Inferior parietal cortex (tissue), 1 donor: ENCODE measurements around the gene SLC9A1.
"Not testable (repeated sequence)": the region's sequence is repeated elsewhere in the genome, so short reads cannot be mapped to it uniquely, and the experiment has no call there.

ENCODE experiments used
- DNase-seq: peaks from one replicate; pipeline ENCODE4 v3.0.0-alpha.2; 2016; ENCODE audit errors: extremely low spot score

Gene SLC9A1

DNA sequence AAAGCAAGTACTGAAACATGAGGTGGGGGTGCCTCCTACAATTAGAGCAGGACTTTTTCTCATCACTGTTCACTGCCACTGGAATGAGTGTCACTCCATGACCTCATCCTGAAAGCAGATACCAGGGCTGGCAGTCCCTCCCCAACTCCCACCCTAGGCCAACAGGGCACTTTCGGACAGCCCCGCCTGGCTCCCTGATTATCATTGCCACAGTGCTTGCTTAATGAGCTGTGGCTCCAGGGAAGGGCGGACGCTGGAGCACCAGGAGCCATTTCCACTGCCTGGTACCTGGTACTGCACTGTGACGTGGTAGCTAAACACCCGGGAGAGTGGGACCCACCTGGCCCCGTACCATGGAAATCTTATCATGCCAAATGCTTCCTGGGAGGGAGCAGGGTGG, 22.3 kb downstream of the SLC9A1 start:
- DNase-seq: no peak

DNA sequence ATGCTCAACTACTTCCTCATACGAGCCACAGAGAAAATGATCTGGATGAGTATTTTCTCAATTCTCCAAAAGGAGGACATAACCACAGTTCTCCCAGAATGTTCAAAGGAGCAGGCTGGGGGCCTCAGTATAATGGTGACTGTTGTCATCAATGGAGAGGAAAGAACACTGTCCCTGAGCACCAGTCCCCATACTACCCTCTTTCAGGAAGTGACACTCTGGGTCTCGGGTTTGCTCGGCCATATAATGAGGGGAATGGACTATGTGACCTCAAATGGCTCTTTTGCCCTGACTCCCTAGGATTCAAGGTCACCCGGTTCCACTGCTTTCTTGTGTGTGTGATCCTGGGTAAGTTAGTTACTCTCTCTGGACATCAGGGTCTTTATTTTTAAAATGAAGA, 22.8 kb downstream of the SLC9A1 start:
- DNase-seq: no peak

DNA sequence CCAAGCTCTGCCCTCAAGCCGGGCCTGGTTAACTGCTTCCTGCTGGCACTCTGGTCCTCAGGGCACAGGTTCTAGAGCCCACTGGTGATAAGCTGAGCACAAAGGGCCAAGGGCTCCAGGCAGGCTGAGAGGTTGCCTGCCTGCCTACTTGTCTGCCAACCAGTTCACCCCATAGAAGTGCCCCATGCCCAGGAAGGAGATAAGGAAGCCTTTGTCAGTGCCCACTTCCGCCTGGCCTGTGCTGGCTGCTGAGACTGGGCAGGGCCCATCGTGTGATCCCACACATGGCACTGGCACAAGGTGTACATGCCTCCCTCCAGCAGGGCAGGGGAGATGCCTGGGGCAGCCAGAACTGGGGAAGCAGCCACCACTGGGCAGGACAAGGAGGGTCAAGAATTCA, 24.1 kb downstream of the SLC9A1 start:
- no peak for DNase-seq

DNA sequence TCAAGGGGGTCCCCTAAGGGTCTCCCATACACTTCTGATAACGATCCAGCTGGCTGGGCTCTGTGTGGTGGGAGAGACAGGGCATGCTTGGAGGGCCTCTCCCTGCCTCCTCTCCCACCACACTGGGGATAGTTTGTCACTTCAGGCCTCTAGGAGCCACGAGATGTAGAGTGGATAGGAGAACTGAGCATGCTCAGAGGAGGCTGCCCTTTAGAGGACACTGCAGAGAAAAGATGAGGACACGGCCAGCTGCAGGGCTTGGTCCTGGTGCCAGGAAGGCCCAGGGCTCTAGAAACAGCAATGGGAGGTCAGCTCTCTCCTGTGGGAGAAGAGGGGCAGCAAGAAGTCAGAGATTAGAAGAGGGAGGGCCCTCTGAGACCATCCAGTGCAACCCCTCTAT, 25.7 kb downstream of the SLC9A1 start:
- DNase-seq: no peak

DNA sequence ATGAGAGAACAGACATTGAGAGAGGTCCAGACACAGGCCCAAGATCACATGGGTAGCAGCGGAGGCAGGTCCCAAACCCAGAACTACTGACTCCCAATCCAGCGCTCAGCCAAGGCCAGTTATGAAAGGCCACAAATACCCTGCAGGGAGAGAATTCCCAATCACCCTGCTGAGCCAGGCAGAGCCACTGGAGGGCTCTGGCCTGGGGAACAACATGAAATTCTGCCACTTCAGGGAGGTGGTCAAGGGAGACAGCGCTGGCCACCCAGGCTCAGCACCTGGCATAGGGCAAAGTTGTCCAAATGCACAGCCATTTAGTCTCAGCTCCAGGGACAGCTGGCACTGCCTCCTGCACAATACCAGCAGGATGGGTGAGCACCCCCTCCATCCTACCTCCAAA, 27.5 kb downstream of the SLC9A1 start:
- DNase-seq: no peak

DNA sequence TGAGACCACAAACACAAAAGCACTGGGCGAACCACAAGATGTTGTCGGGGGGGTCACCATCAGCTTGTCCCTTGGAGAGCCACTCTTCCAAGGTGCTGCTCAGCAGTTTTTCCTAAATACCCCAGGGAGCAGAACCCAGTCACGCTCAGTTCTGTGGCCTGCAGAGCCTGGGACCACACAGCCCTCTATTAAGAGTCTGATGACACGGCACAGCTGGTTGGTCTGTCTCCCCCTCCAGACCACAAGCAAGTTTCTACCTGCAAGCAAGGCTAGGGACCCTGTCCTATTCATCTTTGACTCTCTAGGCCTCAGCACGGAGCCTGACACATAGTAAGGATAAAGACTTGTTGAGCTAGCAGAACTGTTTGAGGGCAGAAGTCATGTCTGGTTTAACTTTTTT, 28.5 kb downstream of the SLC9A1 start:
- DNase-seq: no peak

DNA sequence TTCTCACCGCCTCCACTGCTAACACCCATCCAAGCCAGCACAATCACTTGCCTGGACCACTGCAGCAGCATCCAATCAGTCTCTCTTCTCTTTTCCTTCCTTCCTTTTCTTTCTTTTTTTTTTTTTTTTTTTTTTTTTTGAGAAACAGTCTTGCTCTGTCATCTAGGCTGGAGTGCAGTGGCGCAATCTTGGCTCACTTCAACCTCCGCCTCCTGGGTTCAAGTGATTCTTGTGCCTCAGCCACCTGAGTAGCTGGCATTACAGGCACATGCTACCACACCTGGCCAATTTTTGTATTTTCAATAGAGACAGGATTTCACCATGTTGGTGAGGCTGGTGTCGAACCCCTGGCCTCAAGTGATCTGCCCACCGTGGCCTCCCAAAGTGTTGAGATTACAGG, 29.8 kb downstream of the SLC9A1 start:
- DNase-seq: not testable (repeated sequence)

DNA sequence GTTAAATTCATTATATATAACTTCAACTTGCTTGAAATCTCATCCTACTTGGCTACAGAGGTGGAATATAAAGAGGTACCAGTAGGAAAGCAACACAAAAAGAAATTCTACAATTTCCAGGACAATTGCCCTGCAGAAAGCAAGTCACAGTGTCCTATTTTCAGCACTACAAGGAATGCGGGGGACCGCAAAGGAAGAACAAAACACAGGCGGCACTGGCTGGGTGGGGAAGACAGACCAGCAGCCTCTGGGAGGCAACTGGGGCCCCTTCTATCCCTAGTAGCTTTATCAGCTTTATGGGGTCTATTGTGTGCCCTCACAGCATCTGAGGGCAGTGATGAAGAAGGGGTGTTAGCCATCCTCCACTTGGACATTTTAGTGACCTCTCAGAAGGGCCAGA, 30.5 kb downstream of the SLC9A1 start:
- DNase-seq: no peak

DNA sequence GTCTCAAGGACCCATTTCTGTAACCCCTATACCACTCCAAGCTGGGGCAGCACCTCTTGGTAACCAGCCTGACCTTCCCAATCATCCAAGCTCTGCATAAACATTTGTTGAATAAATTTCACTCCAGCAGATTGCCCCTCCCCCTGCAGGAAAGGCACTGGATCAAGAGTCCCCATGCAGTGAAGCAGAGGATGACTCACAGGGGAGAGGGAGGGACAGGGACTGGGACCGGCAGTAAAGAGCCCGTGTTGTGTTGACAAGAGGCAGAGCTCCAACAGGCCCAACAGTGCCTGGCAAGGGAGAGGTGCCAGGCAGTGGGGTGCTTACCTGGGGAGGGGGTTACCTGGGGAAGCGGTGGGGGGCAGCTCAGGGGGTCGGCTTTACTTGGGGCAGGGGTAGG, 32.3 kb downstream of the SLC9A1 start:
- DNase-seq: no peak

DNA sequence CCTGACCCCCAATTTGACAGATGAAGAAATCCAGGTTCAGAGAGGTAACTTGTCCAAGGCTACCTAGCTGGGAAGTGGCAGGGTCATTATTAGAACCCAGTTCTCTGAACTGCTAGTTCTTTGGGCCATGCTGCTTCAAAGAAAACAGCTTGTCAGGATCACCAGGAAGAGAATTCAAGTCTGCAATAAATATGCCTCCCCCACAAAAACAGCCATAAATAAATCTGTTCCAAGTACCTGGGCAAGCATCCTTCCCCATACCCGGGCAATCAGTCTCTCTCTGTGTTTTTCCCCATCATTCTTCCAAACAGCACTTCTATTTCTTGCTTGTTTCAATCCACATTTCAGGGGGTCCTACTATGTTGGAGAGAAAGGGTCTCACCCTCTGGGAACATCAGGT, 34.1 kb downstream of the SLC9A1 start:
- DNase-seq: no peak

DNA sequence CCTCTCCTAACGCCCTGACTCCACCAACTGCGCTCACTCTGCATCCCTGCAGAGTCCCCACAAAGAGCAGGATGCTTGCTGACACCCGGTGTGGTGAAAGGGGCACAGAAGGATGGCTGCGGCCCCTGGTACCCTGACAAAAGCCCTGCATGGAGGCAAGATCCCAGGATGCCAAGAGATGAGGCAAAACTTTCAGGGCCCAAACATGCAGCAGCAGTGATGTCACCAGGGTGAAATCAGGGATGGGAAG, 36.6 kb downstream of the SLC9A1 start:
- no peak for DNase-seq

DNA sequence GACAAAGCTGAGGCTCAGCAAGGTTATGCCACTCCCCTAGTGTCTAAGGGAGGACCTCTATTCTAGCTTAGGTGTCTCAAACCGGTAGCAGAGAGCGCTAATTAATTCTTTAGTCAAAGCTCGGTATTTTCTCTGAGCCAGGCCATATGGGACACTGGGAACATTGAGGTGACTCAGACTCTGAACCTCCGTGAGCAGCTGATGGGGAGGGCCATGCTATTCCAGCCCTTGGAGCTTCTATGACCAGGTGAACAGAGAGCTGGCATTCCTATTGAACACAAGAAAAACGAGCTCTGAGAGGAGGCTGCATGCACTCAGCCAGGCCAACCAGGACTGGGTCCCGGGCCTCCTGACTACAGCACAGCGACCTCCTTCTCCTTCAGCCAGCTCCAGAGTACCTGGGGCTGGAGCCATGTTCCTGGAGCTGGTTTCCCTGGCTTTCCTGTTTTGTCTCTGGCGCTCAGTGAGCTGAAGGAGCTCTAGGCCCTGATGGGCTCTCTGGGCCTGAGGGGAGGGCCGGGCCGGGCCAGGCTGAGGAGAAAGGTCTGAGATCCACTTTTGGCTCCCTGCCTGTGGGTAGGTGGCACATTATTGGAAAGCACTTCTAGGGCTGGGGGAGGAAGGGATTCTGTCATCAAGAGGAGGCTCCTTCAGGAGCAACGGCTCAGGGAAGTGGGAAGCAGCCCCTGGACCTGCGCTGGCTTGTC, 37.0 kb downstream of the SLC9A1 start:
- DNase-seq: no peak

DNA sequence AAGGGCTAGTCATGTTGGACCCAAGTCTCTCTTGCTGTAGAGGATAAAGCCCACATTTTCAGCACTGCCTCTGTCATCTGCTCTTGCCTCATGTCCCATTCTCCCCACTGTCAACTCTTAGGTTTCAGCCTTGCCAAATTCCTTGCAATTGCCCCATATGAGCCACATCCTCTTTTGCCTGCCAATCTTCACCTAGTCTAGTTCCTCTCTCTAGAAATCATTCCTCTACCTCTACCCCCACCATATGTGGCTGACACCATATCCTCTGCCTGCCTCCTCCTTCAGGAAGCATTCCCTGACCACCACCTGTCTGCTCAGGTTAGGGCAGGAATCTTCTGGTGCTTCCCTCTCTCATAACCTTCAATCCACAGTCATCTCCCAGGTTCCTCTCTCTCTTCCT, 38.2 kb downstream of the SLC9A1 start:
- no peak for DNase-seq

DNA sequence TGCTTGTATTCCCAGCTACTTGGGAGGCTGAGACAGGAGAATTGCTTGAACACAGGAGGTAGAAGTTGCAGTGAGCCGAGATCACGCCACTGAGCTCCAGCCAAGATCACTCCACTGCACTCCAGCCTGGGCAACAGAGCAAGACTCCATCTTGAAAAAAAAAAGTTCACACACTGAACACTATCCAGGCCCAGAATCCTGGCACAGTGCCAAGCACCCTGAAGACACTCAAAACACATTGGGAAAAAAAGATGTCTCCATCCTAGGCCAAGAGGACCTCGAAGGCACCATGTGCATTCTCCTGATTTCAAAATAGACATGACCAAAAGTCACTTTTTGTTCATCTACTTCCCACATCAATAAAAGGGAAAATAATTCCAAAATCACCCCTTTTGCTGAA, 38.7 kb downstream of the SLC9A1 start:
- no peak for DNase-seq

DNA sequence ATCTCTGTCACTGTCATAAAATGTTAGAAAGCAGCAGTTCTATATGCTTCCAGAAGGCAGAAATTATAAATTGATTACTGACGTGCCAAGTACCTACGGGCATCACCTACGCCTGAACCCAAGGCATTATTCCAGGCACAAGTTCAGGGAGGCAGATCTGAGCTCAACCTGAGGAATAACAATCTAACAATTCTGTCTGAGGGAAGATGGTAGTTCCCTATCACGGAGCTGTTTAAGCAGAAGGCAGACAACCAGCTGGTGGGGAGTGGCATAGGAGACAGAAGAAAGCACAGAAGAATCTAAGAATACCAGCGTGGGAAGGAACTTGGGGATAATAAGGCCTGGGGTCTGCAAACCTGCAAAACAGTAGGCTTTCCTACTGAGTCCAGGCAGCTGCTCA, 40.4 kb downstream of the SLC9A1 start:
- DNase-seq: no peak

DNA sequence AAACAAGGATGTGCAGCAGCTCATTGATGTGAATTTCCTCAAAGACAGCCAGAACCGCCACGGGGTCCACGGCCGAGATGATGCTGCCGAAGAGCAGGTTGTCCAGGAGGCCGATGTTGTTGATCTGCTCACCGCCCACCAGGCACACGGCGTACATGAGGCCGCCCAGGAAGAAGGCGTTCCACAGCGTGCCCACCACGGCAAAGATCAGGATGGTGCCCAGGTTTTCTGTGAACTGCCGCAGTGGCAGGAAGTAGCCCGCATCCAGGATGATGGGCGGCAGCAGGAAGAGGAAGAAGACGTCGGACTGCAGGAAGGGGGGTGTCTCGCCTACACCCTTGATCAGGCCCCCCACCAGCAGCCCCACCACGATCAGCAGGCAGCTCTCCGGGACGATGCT, 41.1 kb downstream of the SLC9A1 start:
- no peak for DNase-seq

DNA sequence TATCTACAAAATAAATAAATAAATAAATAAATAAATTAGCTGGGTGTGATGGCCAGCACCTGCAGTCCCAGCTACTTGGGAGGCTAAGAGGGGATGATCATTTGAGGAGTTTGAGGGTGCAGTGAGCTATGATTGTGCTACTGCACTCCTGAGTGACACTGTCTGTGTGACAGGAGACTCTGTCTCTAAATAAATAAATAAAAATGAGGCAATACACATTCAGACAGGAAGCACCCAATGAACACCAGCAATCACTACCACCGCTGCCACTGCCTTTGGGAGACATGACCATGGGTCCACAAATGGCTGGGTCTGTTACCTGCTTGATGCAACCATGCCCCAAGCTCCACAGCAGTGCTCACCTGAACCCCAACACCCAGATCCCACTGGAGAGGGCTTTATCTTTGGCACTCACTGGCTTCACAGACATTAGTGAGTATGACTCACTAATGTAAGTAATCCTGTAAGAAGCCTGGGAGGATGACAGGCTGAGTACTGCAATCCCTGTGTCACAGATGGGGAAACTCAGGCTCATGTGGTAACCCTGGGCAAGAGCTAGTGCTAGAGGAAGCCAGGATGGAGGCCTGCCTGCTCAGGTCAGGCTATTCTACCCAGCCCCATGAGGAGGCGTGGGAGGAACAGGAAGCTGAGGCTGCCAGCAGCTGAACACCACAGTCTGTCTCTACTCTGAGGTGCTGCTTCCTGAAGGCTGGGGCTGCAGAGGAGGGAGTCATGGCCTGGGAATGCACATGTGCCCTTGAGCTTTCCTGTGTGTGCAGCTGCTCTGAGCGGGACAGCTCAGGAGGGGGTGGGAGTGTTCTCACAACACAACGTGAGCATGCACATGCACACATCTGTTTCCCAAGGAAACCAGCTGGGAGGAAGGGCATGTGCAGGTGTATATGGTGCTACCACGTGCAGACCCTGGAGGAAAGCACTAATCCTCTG, 43.0 kb downstream of the SLC9A1 start:
- no peak for DNase-seq

DNA sequence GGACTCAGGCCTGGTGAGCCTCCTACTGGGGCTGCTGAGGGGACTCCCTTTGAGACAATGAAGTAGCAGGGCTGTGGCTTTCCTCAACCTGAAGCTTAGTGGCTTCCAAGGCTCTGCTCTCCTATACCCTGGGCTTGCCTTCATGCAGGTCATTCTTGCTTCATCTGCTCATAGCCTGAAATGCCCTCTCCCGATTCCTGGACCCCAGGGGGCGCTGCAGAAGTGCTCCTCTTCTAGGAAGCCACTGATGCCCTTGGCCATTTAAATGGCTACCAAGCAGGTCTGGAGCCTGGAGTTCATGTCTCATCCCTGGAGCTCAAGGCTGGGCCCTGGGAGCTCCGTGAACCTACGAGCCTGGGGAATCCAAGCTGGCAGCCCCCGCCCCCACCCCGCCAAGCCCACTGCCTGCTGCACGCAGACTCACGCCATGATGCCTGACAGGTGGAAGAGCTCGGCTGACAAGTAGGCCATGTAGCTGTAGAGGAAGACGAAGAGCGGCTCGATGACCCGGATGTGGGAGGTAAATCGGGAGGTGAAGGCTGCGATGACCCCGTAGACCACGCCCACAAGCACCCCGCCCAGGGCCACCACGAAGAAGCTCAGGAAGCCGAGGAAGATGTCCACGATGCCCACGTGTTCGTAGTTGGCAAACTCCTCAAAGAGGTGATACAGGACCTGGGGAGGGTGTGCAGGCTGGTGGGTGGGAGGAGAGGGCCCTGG, 45.7 kb downstream of the SLC9A1 start:
- DNase-seq: no peak

DNA sequence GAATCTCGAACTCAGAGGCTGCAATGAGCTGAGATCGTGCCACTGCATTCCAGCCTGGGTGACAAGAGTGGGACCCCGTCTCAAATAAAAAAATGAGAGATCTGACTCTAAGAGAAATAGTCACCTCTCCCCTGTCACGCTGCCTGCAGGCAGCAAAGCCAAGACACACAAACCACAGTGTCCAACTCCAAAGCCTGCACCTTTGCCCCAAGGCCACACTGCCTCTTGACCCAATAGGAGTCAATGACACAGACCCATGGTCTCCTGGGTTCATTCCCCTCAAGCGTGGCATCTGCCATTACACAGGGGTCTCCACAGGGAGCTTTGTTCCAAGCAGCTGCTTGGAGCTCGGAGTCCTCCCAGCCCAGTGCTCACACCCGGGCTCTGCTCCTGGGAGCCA, 46.3 kb downstream of the SLC9A1 start:
- no peak for DNase-seq

DNA sequence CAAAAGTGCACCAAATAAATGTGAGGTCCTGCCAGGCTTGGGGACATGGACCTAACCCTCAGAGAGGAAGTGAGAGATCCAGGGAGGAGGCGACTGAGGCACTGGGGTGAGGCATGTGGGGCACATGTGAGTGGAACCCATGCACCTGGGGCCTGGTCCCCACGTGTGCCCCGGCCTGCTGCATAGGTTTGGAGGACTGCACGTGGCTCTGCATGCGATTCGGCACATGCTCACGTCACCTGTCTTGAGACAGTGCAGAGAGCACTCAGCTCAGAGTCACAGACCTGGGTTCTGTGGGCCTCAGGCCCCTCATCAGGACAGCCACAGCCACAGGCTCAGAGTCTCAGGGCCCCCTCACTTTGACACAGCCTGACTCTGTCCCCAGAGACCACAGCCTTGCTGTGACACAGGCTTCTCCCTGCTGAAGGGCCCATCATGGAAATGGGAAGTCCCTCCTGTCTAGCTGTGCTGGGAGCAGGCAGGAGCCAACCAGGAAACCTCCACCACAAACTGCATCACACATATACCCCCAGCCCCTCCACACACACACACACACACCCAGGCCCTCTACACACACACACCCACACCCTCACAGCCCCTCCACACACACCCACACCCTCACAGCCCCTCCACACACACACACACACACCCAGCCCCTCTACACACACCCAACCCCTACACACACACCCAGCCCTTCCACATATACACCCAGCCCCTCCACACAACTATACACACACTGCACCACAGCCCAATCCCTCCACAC, 48.2 kb downstream of the SLC9A1 start:
- DNase-seq: no peak

DNA sequence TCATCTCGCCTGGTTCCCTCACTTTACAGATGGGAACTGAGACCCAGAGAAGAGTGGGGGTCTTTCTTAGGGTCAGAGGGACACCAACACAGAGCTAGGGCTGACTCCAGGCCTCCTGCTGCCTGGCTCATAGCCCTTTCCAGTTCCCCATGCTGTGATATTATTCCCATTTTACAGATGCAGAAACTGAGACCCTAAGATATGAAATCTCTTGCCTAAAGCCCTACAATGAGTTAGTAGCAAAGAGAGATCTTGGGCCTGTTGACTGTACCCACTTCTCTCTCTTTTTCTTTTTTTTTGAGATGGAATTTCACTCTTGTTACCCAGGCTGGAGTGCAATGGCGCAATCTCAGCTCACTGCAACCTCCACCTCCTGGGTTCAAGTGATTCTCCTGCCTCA, 49.9 kb downstream of the SLC9A1 start:
- DNase-seq: no peak

DNA sequence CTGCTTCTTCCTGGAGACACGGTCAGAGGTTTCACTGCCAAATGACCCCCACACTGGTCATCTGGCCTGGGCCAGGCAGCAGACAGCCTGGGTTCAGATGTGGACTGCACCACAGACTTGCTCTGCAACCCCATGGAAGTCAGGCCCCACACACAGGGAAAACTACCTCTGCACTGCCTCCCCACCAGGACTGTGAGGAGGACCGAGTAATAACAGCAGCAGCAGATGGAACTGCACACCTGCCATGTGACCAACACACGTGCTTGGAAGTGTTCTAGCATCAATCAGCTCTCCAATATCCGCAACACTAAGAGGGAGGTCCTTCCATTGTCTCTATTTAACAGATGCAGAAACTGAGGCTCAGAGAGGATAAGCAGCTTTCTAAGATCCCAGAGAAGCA, 51.4 kb downstream of the SLC9A1 start:
- DNase-seq: no peak
